Endodermal cell (in vitro differentiated cells): ENCODE measurements around the gene GNG13. TPM values are rescaled to one million over a fixed set of nuclear protein-coding genes. Genes with fewer than 3 reads are reported as not detected.

Experiments
- DNase-seq: peaks from one replicate; pipeline ENCODE4 v3.0.0-alpha.2; 2017
- H3K27ac ChIP-seq: 2 replicates; pipeline ENCODE4 v1.5.1; 2013; ENCODE audit warnings: mild to moderate bottlenecking, low read depth, low read length, moderate library complexity
- H3K27me3 ChIP-seq: 2 replicates; pipeline ENCODE4 v1.6.1; 2013; ENCODE audit warnings: mild to moderate bottlenecking, low read length, moderate library complexity; ENCODE audit not compliant: insufficient read depth, control insufficient read depth, poor library complexity, severe bottlenecking
- H3K36me3 ChIP-seq: 2 replicates; pipeline ENCODE4 v1.7.0; 2013; ENCODE audit warnings: mild to moderate bottlenecking, low read length, moderate library complexity; ENCODE audit not compliant: control insufficient read depth, insufficient read depth
- H3K4me1 ChIP-seq: one replicate; pipeline ENCODE4 v1.7.0; 2013; ENCODE audit warnings: low read length; ENCODE audit not compliant: control insufficient read depth, insufficient read depth
- H3K4me3 ChIP-seq: 2 replicates; pipeline ENCODE4 v1.5.1; 2013; ENCODE audit warnings: mild to moderate bottlenecking, low read length, moderate library complexity
- H3K9ac ChIP-seq: 2 replicates; pipeline ENCODE4 v1.6.1; 2013; ENCODE audit warnings: mild to moderate bottlenecking, low read length, moderate library complexity; ENCODE audit not compliant: poor library complexity, severe bottlenecking; ENCODE audit errors: extremely low read depth
- H3K9me3 ChIP-seq: 2 replicates; pipeline ENCODE4 v1.6.1; 2013; ENCODE audit warnings: mild to moderate bottlenecking, low read length, moderate library complexity; ENCODE audit not compliant: control insufficient read depth
- H3K27ac Mint-ChIP-seq: 2 replicates; pipeline ENCODE4 v1.8.0; 2020; ENCODE audit warnings: mixed read lengths
- H3K27me3 Mint-ChIP-seq: 2 replicates; pipeline ENCODE4 v1.8.0; 2021; ENCODE audit warnings: mild to moderate bottlenecking, mixed read lengths; ENCODE audit not compliant: insufficient read depth
- H3K36me3 Mint-ChIP-seq: 2 replicates; pipeline ENCODE4 v1.8.0; 2020; ENCODE audit warnings: low read depth, mixed read lengths
- H3K4me1 Mint-ChIP-seq: 2 replicates; pipeline ENCODE4 v1.8.0; 2020; ENCODE audit warnings: mixed read lengths
- H3K4me3 Mint-ChIP-seq: 2 replicates; pipeline ENCODE4 v1.8.0; 2020; ENCODE audit warnings: mild to moderate bottlenecking, moderate library complexity, mixed read lengths
- H3K9me3 Mint-ChIP-seq: 2 replicates; pipeline ENCODE4 v1.8.0; 2020; ENCODE audit warnings: mild to moderate bottlenecking, mixed read lengths
- CTCF ChIP-seq: fragments of 200-600 bp; sonication (generic); conservative IDR thresholded peaks from 2 replicates; pipeline ENCODE4 v1.5.0; 2021; ENCODE audit warnings: antibody characterized with exemption, mild to moderate bottlenecking
- WGBS, 2 experiments: methylation state at CpG; one replicate each; pipeline versions ENCODE4 v1.1.5 to v1.1.7; 2013; ENCODE audit warnings: missing lambda C conversion rate in 2 of 2, mixed read lengths in 1 of 2; ENCODE audit not compliant: insufficient coverage in 1 of 2, insufficient read length in 1 of 2; 5-methylcytosine and 5-hydroxymethylcytosine counted together
- total RNA-seq, 2 donors: library from RNA; stranded (reverse); fragmentation: NEBNext Ultra II Directional in 1 of 2; extraction: Animal tissue kit (Norgen Biotek cat#: 25700) in 1 of 2; gene quantifications; 2 replicates in 1 of 2; 3 replicates in 1 of 2; pipeline ENCODE4 v1.2.1, GENCODE V29; 2021

The GNG13 gene
- total RNA-seq, 2 donors from 2014 or later: not detected

- no peaks in the 10 kb centered on the region for H3K27me3 ChIP-seq
- no peaks in the 10 kb centered on the region for H3K9me3 Mint-ChIP-seq
- H3K4me1 Mint-ChIP-seq: no peaks in the 10 kb centered on the region
- no peak within 1 kb of the TSS for H3K27ac ChIP-seq
- peak within 1 kb of the TSS; percentile 68 for H3K9ac ChIP-seq
- DNase-seq: no peak
- peak within 1 kb of the TSS; percentile 76 for H3K4me3 Mint-ChIP-seq
- 1% methylated on average over 45 of the region's 45 CpGs; no CpG with 5 or more reads in 1 of the 2 experiments for WGBS, 2 experiments
- peaks cover 26% of the 10 kb centered on the region for H3K36me3 ChIP-seq
- TF ChIP-seq CTCF: no peak
- no peaks in the 10 kb centered on the region for H3K27me3 Mint-ChIP-seq
- peaks cover 4% of the 10 kb centered on the region for H3K4me1 ChIP-seq
- H3K9me3 ChIP-seq: no peaks in the 10 kb centered on the region
- peak within 1 kb of the TSS; percentile 35 for H3K27ac Mint-ChIP-seq
- peaks cover 14% of the 10 kb centered on the region for H3K36me3 Mint-ChIP-seq
- peak within 1 kb of the TSS; percentile 93 for H3K4me3 ChIP-seq
Observed at GRCh38 chr16:787978-788398, 12.5 kb downstream of the GNG13 start, which contains the start of gene RPUSD1. Gene RPUSD1 (minus strand): TSS chr16:788381. CDS start chr16:787737, 644 bp downstream.

- no peaks in the 10 kb centered on the region for H3K27me3 Mint-ChIP-seq
- H3K36me3 Mint-ChIP-seq: peaks cover 14% of the 10 kb centered on the region
- H3K4me1 Mint-ChIP-seq: no peaks in the 10 kb centered on the region
- H3K4me3 Mint-ChIP-seq: peak overlapping the region; percentile 76
- TF ChIP-seq CTCF: no peak
- no peaks in the 10 kb centered on the region for H3K27me3 ChIP-seq
- peak overlapping the region; percentile 35 for H3K27ac Mint-ChIP-seq
- 52% methylated on average over 37 to 47 of the region's 47 CpGs for WGBS, 2 experiments
- no peak for DNase-seq
- no peaks in the 10 kb centered on the region for H3K9me3 Mint-ChIP-seq
- H3K4me3 ChIP-seq: peak overlapping the region; percentile 93
- H3K9me3 ChIP-seq: no peaks in the 10 kb centered on the region
- H3K9ac ChIP-seq: peak overlapping the region; percentile 60
- H3K4me1 ChIP-seq: peaks cover 4% of the 10 kb centered on the region
- no peak overlapping the region for H3K27ac ChIP-seq
- peaks cover 26% of the 10 kb centered on the region for H3K36me3 ChIP-seq
Observed at GRCh38 chr16:787321-787966, 13.1 kb downstream of the GNG13 start.

DNA sequence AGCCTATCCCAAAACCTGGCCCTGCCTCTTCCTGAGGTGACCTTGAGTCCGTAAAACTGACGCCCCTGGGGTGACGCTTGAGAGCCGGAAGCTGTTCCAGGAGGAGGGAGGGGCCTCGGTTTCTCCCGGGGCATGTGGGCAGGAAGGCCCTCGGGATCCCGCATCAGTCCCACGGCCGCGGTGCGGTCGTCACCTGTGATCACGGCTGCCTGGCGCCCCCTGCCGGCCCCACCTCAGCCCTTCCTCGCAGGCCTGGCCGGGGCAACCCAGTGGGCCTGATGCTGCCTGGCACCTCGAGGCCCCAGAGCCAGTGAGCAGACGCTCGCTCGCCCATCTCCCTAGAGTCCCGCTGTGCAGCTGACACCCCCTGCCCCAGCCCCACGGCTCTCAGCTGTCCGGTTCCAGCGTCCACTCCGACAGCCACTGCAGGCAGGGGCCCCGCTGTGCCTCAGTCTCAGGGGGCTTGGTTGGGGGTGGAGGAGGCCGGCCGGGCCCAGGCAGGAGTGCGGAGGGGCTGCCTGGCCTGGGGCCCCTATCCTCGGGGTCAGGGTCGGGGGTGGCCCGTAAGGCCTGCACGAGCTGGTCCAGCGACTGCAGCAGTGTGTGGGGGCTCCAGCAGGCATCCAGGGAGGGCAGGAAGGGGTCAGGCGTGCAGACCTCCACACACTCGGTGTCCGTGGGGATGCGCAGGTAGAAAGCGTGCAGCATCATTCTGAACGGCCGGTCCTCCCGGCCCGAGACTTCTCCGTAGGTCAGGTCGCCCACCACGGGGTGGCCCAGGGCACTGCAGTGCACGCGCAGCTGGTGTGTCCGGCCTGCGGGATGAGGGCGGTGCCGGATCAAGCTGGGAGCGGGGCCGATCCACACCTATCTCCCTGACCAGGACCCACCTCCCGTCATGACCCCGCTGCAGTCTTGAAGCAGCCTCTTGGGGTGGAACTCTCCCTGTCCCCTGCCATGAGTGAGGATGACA is 14.7 kb downstream of the GNG13 start:
- no peak overlapping the region for H3K4me3 ChIP-seq

More for the DNA sequence above, 14.7 kb downstream of the GNG13 start:
- no peaks in the 10 kb centered on the region for H3K27me3 ChIP-seq
- H3K9me3 Mint-ChIP-seq: no peaks in the 10 kb centered on the region
- WGBS, 2 experiments: 76 to 92% methylated on average over 30 to 58 of the region's 58 CpGs
- no peaks in the 10 kb centered on the region for H3K4me1 Mint-ChIP-seq
- H3K27me3 Mint-ChIP-seq: peaks cover 2% of the 10 kb centered on the region
- DNase-seq: peak; percentile 96
- peak; percentile 93 for TF ChIP-seq CTCF
- no peak overlapping the region for H3K27ac Mint-ChIP-seq
- H3K4me3 Mint-ChIP-seq: peak overlapping the region; percentile 76
- H3K4me1 ChIP-seq: peaks cover 4% of the 10 kb centered on the region
- peaks cover 16% of the 10 kb centered on the region for H3K36me3 ChIP-seq
- H3K9me3 ChIP-seq: no peaks in the 10 kb centered on the region
- H3K27ac ChIP-seq: no peak overlapping the region
- peaks cover 3% of the 10 kb centered on the region for H3K36me3 Mint-ChIP-seq
- H3K9ac ChIP-seq: no peak overlapping the region
